ENCODE measurements around the gene SLC34A1.

Gene SLC34A1

DNA sequence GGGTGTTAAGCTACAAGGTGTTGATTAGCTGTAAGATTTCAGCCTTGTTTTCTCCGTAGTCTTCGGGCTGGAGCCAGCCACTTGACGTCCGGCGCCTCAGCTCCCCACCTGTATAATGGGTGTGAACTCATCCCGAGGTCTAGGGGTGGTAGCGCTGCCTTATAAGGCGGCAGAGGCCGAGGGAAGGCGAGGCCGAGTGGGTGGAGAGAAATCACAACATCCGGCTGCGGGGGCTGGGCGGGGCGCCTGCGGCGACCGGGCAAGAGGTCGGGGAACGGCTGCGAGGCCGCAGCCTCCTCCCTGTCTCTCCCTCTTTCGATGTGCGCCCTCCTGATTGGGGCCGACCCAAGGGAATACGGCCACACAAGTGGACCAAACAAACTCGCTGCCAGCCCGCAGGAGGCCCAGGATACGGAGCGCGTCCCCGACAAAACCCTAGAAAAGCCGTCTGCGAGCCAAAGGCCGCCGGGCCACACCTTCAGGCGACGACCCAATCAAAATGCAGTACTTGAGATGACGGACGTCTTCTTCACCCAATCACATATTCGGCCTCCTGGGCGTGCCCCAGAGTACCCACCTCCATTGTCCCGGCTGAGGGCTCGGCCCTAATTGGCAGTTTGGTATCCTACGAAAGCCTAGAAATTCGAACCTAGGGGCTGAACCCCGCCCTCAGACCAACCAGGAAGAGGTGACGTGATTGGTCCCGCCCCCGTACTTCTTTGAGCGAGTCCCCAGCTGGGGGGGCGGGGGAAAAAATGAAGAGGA lies 41.7 kb downstream of the SLC34A1 start:
- Histone ChIP-seq H3K4me3 (ENCODE audit: low read length) (peak overlapping the region; percentile 88), H3K9ac (ENCODE audit: low read length) (peak overlapping the region; percentile 90), H3K27me3 (replicated peaks; ENCODE audit: control insufficient read depth, insufficient read depth, low read length) (no peaks in the 10 kb centered on the region), H3K4me1 (ENCODE audit: control insufficient read depth, insufficient read depth, low read length) (peaks cover 18% of the 10 kb centered on the region), H3K36me3 (ENCODE audit: control insufficient read depth, insufficient read depth, low read length, severe bottlenecking) (no peaks in the 10 kb centered on the region), H3K9me3 (ENCODE audit: control insufficient read depth, low read length) (no peaks in the 10 kb centered on the region)
- peak; percentile 100 for DNase-seq (ENCODE audit: low read depth)

DNA sequence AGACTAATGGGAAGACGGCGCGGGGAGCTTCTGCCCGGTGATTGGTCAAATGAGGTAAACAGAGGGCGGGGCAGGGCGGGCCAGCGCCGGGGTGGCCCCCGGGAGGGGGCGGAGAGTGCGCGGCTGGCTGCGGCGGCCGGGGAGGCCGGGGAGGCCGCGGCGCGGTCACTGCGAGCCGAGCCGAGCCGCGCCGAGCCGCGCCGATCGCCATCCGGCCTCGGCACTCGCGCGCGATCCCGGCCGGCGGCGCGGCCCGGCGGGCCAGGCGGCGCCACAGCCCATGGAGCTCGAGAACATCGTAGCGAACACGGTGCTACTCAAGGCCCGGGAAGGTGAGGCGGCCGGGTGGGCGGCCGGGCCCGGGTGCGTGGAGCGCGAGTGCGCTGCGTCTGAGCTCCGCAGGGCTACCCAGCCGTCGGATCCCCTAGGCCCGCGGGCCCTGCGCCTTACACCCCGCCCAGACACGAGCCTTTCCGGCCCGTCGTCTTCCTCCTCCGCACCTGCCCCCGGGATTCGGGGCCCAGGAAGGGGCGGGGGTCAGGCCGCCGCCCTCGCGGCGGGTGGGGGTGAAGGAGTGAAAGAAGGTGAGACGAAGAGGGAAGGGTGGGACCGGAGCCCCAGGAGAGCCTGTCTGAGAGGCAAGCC lies 42.5 kb downstream of the SLC34A1 start, which contains the start of gene GRK6:
Gene GRK6, plus strand, starts transcription at position 111 of the 645 bp plus-strand sequence. Its CDS starts 170 bp downstream, at position 281.
- Histone ChIP-seq H3K27me3 (replicated peaks; ENCODE audit: control insufficient read depth, insufficient read depth, low read length) (no peaks in the 10 kb centered on the region), H3K4me3 (ENCODE audit: low read length) (peak within 1 kb of the TSS; percentile 88), H3K9ac (ENCODE audit: low read length) (peak within 1 kb of the TSS; percentile 93), H3K9me3 (ENCODE audit: control insufficient read depth, low read length) (no peaks in the 10 kb centered on the region), H3K4me1 (ENCODE audit: control insufficient read depth, insufficient read depth, low read length) (peaks cover 18% of the 10 kb centered on the region), H3K36me3 (ENCODE audit: control insufficient read depth, insufficient read depth, low read length, severe bottlenecking) (no peaks in the 10 kb centered on the region)
- DNase-seq (ENCODE audit: low read depth) = no peak

DNA sequence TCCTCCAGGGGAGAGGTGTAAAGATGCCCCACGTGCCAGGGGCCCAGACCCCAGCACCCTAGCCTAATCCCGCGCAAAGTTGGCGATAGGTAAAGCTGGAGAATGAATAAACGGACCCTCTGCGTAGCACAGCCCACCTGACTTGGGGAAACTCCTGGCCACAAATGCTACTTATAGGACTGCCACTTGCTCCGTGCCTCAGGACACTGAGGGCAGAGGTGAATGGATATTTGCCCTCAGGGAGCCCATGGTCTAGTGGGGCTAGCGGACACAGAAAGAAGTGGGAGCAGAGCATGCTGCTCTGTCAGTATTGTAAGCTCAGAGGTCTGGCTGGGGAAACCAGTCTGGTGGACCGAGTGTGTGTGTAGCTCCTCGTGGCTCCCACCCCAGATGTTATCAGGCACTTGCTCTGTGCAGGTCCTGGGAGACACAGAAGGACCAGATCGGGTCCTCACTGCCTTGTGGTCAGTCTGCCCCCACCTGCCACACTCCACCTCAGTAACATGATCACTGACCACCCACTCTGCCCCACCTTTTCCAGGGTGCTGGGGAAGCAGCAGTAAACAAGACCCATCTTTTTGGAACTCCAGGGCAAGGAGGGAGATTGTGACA lies 43.1 kb downstream of the SLC34A1 start:
- peak; percentile 22 for DNase-seq (ENCODE audit: low read depth)
- Histone ChIP-seq H3K9me3 (ENCODE audit: control insufficient read depth, low read length) (no peaks in the 10 kb centered on the region), H3K9ac (ENCODE audit: low read length) (peak overlapping the region; percentile 93), H3K27me3 (replicated peaks; ENCODE audit: control insufficient read depth, insufficient read depth, low read length) (no peaks in the 10 kb centered on the region), H3K36me3 (ENCODE audit: control insufficient read depth, insufficient read depth, low read length, severe bottlenecking) (no peaks in the 10 kb centered on the region), H3K4me3 (ENCODE audit: low read length) (peak overlapping the region; percentile 81), H3K4me1 (ENCODE audit: control insufficient read depth, insufficient read depth, low read length) (peaks cover 18% of the 10 kb centered on the region)

DNA sequence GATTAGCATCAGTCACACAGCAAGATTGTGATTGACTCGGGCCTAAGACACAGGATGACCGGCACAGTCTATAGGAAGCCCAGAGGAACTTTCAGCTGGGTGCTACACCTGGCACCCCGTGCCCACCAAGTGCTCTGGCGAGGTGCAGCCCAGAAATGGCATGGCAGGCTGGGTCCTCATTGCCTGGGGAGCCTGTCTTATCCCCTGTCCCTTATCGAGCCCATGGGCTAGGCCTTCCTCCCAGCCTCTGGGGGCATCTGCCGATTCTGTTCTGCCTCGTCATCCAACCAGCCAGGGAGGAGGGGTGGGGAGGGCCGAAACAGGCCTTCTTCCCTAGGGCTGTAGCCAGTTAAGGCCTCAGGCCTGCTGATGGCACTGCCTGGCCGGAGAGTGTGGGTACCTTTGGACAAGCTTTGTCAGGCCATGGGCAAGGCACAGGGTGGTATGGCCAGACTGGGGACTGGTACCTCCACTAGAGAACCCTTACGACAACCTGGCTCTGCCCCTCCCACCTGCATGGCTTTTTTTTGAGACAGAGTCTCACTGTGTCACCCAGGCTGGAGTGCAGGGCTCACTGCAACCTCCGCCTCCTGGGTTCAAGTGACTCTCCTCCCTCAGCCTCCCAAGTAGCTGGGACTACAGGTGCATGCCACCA lies 43.8 kb downstream of the SLC34A1 start:
- no peak for DNase-seq (ENCODE audit: low read depth)
- H3K4me3 ChIP-seq (ENCODE audit: low read length) = peak overlapping the region; percentile 81

DNA sequence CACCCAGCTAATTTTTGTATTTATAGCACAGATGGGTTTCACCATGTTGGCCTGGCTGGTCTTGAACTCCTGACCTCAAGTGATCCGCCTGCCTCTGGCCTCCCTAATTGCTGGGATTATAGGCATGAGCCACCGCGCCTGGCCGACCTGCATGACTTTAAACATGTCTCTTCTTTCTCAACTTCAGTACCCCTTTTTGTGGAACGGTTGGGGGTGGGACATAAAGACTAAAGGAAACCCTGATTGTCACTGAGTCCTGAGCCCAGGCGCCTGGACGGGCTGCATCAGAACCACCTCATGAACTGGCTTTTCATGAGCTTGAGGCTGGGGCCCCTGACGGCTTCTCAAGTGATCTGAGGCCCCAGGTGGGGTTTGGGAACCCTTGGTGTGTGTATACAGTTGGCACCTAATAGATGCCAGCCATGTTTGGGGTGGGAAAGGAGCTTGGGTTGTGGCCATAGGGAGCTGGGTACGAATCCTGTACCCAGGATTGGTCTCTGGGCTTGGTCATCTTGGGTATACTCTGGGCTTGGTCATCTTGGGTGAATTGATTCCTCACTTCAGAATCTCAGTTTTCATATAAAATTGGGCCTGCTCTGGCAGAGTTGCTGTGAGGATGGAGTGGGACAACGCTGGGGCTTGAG lies 44.5 kb downstream of the SLC34A1 start:
- DNase-seq (ENCODE audit: low read depth) = no peak
- H3K9ac ChIP-seq (ENCODE audit: low read length) = no peak overlapping the region
- H3K27me3 ChIP-seq (replicated peaks; ENCODE audit: control insufficient read depth, insufficient read depth, low read length) = no peaks in the 10 kb centered on the region
- H3K4me3 ChIP-seq (ENCODE audit: low read length) = no peak overlapping the region
- peaks cover 4% of the 10 kb centered on the region for H3K36me3 ChIP-seq (ENCODE audit: control insufficient read depth, insufficient read depth, low read length, severe bottlenecking)
- no peaks in the 10 kb centered on the region for H3K9me3 ChIP-seq (ENCODE audit: control insufficient read depth, low read length)
- H3K4me1 ChIP-seq (ENCODE audit: control insufficient read depth, insufficient read depth, low read length) = peaks cover 18% of the 10 kb centered on the region

More for the DNA sequence above, 43.8 kb downstream of the SLC34A1 start:
- Histone ChIP-seq H3K4me1 (ENCODE audit: control insufficient read depth, insufficient read depth, low read length) (peaks cover 18% of the 10 kb centered on the region), H3K9ac (ENCODE audit: low read length) (peak overlapping the region; percentile 93), H3K9me3 (ENCODE audit: control insufficient read depth, low read length) (no peaks in the 10 kb centered on the region), H3K36me3 (ENCODE audit: control insufficient read depth, insufficient read depth, low read length, severe bottlenecking) (peaks cover 4% of the 10 kb centered on the region), H3K27me3 (replicated peaks; ENCODE audit: control insufficient read depth, insufficient read depth, low read length) (no peaks in the 10 kb centered on the region)

DNA sequence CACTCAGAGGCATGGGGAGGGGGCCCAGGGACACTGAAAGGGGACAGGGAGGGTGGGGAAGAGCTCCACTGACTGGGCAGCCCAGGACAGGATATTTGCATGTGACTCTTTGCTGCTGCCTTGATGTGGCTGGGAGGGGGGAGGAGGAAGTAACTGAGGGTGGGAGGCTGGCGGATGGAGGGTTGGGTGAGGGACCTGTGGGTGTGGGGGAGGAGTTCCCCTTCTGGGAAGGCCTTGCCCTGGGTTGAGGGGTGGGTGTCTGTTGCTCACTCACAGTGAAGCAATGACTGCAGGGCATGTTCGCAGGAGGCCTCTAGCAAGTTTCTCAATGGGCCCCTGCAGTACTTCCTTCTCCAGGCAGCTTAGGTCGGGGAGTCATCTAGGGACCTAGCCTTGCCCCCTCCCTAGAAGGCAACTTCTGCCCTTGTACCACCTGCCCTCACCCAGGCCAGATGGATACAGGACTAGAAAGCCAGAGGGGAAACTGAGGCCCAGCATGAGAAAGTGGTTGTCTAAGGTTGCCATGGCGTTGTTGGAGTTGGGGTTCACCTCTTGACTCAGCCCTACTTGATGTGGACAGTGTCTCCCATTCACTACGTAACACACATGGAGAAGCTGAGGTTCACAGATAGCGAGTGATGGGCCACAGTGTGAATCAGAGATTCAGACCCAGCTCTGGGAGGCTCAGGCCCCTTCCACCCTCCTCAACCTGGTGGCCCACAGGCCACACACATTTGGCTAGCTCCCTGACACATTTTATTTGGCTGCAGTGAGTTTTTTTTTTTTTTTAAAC lies 45.2 kb downstream of the SLC34A1 start:
- no peaks in the 10 kb centered on the region for H3K9me3 ChIP-seq (ENCODE audit: control insufficient read depth, low read length)
- H3K27me3 ChIP-seq (replicated peaks; ENCODE audit: control insufficient read depth, insufficient read depth, low read length) = no peaks in the 10 kb centered on the region
- peaks cover 10% of the 10 kb centered on the region for H3K36me3 ChIP-seq (ENCODE audit: control insufficient read depth, insufficient read depth, low read length, severe bottlenecking)
- peaks cover 18% of the 10 kb centered on the region for H3K4me1 ChIP-seq (ENCODE audit: control insufficient read depth, insufficient read depth, low read length)
- no peak overlapping the region for H3K9ac ChIP-seq (ENCODE audit: low read length)
- DNase-seq (ENCODE audit: low read depth) = no peak
- no peak overlapping the region for H3K4me3 ChIP-seq (ENCODE audit: low read length)

DNA sequence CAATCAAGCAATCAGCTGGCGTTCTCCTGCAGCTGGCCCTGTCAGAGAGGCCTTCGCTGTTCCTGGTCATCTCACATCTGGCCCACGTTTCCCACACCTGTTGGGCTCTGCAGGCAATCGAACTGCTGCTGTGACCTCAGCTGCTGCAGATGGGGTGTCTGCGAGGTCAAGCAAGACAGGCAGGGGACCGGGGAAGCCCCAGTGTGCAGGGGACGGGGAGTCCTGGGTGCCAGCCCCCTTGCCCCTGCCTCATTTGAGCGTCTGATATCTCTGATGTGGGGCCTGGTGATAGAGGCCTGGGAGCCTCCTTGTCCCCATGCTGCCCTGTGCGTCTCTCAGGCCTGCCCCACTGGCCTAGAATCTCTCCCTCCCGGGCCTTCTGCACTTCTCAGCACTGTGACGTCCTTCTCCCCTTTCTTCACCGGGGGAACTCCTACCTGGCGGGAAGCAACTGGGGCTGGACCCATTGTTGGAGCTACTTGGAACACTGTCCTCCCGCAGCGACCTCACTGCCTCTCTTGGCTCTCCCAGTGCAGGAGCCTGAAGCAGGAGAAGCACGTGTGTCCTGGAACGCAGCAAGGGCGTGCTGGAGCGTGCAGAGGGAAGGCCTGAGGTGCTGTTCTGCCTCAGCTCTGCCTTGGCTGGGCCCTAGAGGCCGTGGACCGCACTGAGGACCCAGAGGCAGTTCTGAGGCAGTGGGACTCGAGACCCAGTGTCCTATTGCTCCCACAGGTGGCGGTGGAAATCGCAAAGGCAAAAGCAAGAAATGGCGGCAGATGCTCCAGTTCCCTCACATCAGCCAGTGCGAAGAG lies 46.1 kb downstream of the SLC34A1 start:
- no peaks in the 10 kb centered on the region for H3K27me3 ChIP-seq (replicated peaks; ENCODE audit: control insufficient read depth, insufficient read depth, low read length)
- peaks cover 16% of the 10 kb centered on the region for H3K4me1 ChIP-seq (ENCODE audit: control insufficient read depth, insufficient read depth, low read length)
- no peaks in the 10 kb centered on the region for H3K9me3 ChIP-seq (ENCODE audit: control insufficient read depth, low read length)
- H3K4me3 ChIP-seq (ENCODE audit: low read length) = no peak overlapping the region
- H3K36me3 ChIP-seq (ENCODE audit: control insufficient read depth, insufficient read depth, low read length, severe bottlenecking) = peaks cover 16% of the 10 kb centered on the region
- no peak overlapping the region for H3K9ac ChIP-seq (ENCODE audit: low read length)
- no peak for DNase-seq (ENCODE audit: low read depth)

DNA sequence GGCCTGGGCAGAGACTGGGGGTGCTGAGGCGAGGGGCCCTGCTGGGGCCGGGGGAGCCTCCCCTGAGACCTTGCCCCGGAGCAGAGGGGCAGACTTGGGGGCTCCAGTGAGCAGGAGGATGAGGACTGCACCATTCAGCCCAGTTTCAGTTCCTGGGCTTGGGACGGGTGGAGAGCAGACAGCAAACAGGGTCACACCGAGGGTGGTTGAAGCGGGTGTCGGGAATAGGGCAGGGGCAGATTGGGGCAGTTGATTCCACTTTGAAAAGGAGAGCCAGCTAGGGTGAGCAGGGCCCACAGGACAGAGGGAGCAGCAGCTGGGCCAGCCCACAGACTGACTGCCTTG lies 46.7 kb downstream of the SLC34A1 start:
- H3K36me3 ChIP-seq (ENCODE audit: control insufficient read depth, insufficient read depth, low read length, severe bottlenecking) = peaks cover 19% of the 10 kb centered on the region
- no peaks in the 10 kb centered on the region for H3K9me3 ChIP-seq (ENCODE audit: control insufficient read depth, low read length)
- H3K4me3 ChIP-seq (ENCODE audit: low read length) = no peak overlapping the region

DNA sequence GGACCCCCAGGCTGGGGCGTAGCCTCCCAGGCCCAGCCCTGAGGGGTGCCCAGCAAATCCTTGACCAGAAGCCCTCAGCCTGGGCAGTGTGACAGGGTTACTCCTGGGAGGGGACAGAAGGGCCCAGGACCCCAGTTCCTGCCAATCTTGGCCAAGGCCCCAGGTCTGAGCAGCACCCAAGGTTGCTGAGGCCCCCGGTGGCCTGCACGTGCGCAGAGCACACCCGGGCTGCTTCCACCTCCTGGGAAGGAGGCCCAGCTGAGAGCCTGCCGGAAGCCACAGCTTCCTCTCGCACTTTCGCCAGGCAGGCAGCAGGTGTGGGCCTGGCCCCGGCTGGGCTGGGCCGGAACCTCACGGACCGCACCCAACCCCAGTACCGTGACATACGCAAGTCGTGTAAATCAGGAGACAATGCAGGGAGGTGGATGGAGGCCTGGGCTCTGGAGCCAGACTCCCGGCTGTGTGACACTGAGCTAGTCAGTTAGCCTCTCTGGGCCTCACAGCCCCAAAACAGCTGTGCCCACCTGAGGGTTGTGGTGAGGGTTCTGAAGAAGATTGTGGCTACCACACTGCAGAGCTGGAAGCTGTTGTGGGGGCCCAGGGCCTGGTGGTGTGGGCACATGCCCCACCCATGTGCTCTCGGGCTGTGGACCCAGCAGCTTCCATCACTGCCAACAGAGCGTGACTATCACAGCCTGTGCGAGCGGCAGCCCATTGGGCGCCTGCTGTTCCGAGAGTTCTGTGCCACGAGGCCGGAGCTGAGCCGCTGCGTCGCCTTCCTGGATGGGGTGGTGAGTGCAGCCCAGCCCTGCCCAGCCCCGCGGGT lies 47.3 kb downstream of the SLC34A1 start:
- Histone ChIP-seq H3K4me3 (ENCODE audit: low read length) (no peak overlapping the region), H3K4me1 (ENCODE audit: control insufficient read depth, insufficient read depth, low read length) (peaks cover 12% of the 10 kb centered on the region), H3K36me3 (ENCODE audit: control insufficient read depth, insufficient read depth, low read length, severe bottlenecking) (peaks cover 22% of the 10 kb centered on the region), H3K9me3 (ENCODE audit: control insufficient read depth, low read length) (no peaks in the 10 kb centered on the region), H3K27me3 (replicated peaks; ENCODE audit: control insufficient read depth, insufficient read depth, low read length) (no peaks in the 10 kb centered on the region), H3K9ac (ENCODE audit: low read length) (no peak overlapping the region)
- DNase-seq (ENCODE audit: low read depth) = no peak

More for the DNA sequence above, 46.7 kb downstream of the SLC34A1 start:
- no peaks in the 10 kb centered on the region for H3K27me3 ChIP-seq (replicated peaks; ENCODE audit: control insufficient read depth, insufficient read depth, low read length)
- H3K9ac ChIP-seq (ENCODE audit: low read length) = no peak overlapping the region
- DNase-seq (ENCODE audit: low read depth) = no peak
- H3K4me1 ChIP-seq (ENCODE audit: control insufficient read depth, insufficient read depth, low read length) = peaks cover 12% of the 10 kb centered on the region

Data from adipocyte (in vitro differentiated cells).